Smooth muscle cell (in vitro differentiated cells): ENCODE measurements around the gene TNNC1. TPM values are rescaled to one million over a fixed set of nuclear protein-coding genes. Genes with fewer than 3 reads are reported as not detected.

Experiments
- DNase-seq: peaks from one replicate; lab custom pipeline; 2025; ENCODE audit not compliant: unreplicated experiment; lab: John Stamatoyannopoulos, UW
- H2AFZ ChIP-seq: fragments of 200-600 bp; sonication (generic); 2 replicates; pipeline ENCODE4 v1.6.0; 2016; ENCODE audit warnings: antibody characterized with exemption, low read depth, mild to moderate bottlenecking
- H3F3A ChIP-seq: fragments of 200-600 bp; sonication (generic); 2 replicates; pipeline ENCODE4 v1.6.0; 2017; ENCODE audit warnings: antibody characterized with exemption, low read depth
- H3K27ac ChIP-seq: fragments of 200-600 bp; sonication (generic); 2 replicates; pipeline ENCODE4 v1.5.1; 2016; ENCODE audit warnings: low read depth, mild to moderate bottlenecking
- H3K27me3 ChIP-seq: fragments of 200-600 bp; sonication (generic); 2 replicates; pipeline ENCODE4 v1.6.1; 2016; ENCODE audit warnings: low read depth, mild to moderate bottlenecking
- H3K36me3 ChIP-seq: fragments of 200-600 bp; sonication (generic); 2 replicates; pipeline ENCODE4 v1.5.1; 2016; ENCODE audit warnings: low read depth
- H3K4me1 ChIP-seq: fragments of 200-600 bp; sonication (generic); 2 replicates; pipeline ENCODE4 v1.5.1; 2016; ENCODE audit warnings: low read depth
- H3K4me2 ChIP-seq: fragments of 200-600 bp; sonication (generic); 2 replicates; pipeline ENCODE4 v1.6.0; 2016; ENCODE audit warnings: mild to moderate bottlenecking
- H3K4me3 ChIP-seq: fragments of 200-600 bp; sonication (generic); 2 replicates; pipeline ENCODE4 v1.5.1; 2016; ENCODE audit warnings: mild to moderate bottlenecking
- H3K79me2 ChIP-seq: fragments of 200-600 bp; sonication (generic); 2 replicates; pipeline ENCODE4 v1.6.0; 2016; ENCODE audit warnings: low read depth, mild to moderate bottlenecking
- H3K9ac ChIP-seq: fragments of 200-600 bp; sonication (generic); 2 replicates; pipeline ENCODE4 v1.6.0; 2016; ENCODE audit warnings: low read depth
- H3K9me3 ChIP-seq: fragments of 200-600 bp; sonication (generic); replicated peaks from 2 replicates; pipeline ENCODE4 v1.5.1; 2016; ENCODE audit warnings: low read depth
- H4K20me1 ChIP-seq: fragments of 200-600 bp; sonication (generic); 2 replicates; pipeline ENCODE4 v1.6.0; 2016; ENCODE audit warnings: low read depth
- WGBS: methylation state at CpG from one replicate; pipeline ENCODE4 v1.1.7; 2016; ENCODE audit warnings: low lambda C conversion rate; 5-methylcytosine and 5-hydroxymethylcytosine counted together
- polyA plus RNA-seq: library from polyadenylated mRNA; unstranded; fragments of >200 nt; fragmentation: Nextera tagmentation; extraction: Ambion mirVana; gene quantifications from 2 replicates; pipeline ENCODE4 v1.2.1, GENCODE V29; 2016
- total RNA-seq: library from RNA; depleted of rRNA; stranded (reverse); fragments of >200 nt; gene quantifications from 2 replicates; pipeline ENCODE4 v1.2.3, GENCODE V29; 2014
- TF ChIP-seq, protein P1 (sequence below): fragments of 200-600 bp; sonication (generic); IDR thresholded peaks from 2 replicates; pipeline ENCODE4 v1.5.1; 2017; ENCODE audit warnings: borderline replicate concordance, mild to moderate bottlenecking, antibody characterized with exemption; ENCODE audit not compliant: insufficient read depth, poor library complexity, severe bottlenecking

Gene TNNC1
- total and polyA plus RNA-seq, 2 experiments from 2014 or later = 5.1 to 5.9 TPM

DNA sequence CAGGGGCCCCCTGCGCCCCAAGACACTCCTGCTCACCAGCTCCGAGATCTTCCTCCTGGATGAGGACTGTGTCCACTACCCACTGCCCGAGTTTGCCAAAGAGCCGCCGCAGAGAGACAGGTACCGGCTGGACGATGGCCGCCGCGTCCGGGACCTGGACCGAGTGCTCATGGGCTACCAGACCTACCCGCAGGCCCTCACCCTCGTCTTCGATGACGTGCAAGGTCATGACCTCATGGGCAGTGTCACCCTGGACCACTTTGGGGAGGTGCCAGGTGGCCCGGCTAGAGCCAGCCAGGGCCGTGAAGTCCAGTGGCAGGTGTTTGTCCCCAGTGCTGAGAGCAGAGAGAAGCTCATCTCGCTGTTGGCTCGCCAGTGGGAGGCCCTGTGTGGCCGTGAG, 38.2 kb upstream of the TNNC1 start:
- H3K9me3 ChIP-seq = no peaks in the 10 kb centered on the region
- H2AFZ ChIP-seq = no peak overlapping the region
- no peak overlapping the region for H3K4me3 ChIP-seq
- no peaks in the 10 kb centered on the region for H3K79me2 ChIP-seq
- no peaks in the 10 kb centered on the region for H3K36me3 ChIP-seq
- no peak overlapping the region for H3K9ac ChIP-seq
- 97% methylated on average over 21 of the region's 21 CpGs for WGBS
- no peaks in the 10 kb centered on the region for H3F3A ChIP-seq
- H3K4me2 ChIP-seq = no peak overlapping the region
- H3K4me1 ChIP-seq = no peaks in the 10 kb centered on the region
- H3K27ac ChIP-seq = no peak overlapping the region
- peaks cover 38% of the 10 kb centered on the region for H4K20me1 ChIP-seq
- TF ChIP-seq, protein P1, sequence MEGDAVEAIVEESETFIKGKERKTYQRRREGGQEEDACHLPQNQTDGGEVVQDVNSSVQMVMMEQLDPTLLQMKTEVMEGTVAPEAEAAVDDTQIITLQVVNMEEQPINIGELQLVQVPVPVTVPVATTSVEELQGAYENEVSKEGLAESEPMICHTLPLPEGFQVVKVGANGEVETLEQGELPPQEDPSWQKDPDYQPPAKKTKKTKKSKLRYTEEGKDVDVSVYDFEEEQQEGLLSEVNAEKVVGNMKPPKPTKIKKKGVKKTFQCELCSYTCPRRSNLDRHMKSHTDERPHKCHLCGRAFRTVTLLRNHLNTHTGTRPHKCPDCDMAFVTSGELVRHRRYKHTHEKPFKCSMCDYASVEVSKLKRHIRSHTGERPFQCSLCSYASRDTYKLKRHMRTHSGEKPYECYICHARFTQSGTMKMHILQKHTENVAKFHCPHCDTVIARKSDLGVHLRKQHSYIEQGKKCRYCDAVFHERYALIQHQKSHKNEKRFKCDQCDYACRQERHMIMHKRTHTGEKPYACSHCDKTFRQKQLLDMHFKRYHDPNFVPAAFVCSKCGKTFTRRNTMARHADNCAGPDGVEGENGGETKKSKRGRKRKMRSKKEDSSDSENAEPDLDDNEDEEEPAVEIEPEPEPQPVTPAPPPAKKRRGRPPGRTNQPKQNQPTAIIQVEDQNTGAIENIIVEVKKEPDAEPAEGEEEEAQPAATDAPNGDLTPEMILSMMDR = no peak
- no peak for DNase-seq
- no peaks in the 10 kb centered on the region for H3K27me3 ChIP-seq

DNA sequence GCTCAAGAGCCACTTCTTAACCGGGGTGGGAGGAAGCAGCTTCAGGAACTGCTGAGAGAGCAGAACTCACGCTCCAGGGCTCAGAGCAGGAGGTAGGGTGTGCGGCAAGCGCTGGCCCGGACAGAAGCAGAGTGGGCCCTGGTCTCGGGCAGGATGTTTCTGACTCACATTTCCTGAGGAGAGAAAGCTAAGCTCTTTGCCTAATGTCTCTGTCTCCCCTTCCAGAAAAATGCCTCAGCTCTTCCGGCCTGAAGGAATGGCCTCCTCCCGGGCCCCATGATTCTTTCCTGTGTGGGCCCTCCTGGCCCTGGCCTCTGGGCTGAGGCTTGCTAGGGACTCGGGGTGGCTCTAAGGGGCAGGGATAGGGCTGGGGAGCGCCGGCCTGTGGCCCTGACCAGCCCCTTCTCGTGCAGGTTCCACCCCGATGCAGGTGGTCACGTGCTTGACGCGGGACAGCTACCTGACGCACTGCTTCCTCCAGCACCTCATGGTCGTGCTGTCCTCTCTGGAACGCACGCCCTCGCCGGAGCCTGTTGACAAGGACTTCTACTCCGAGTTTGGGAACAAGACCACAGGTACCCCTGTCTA, 37.2 kb upstream of the TNNC1 start:
- Histone ChIP-seq H3F3A (no peaks in the 10 kb centered on the region), H3K9me3 (no peaks in the 10 kb centered on the region), H3K4me1 (no peaks in the 10 kb centered on the region), H3K4me2 (no peak overlapping the region), H3K27ac (peak overlapping the region; percentile 17), H3K4me3 (no peak overlapping the region), H3K27me3 (no peaks in the 10 kb centered on the region), H4K20me1 (peaks cover 38% of the 10 kb centered on the region), H3K9ac (no peak overlapping the region), H3K79me2 (no peaks in the 10 kb centered on the region), H2AFZ (no peak overlapping the region), H3K36me3 (no peaks in the 10 kb centered on the region)
- TF ChIP-seq, protein P1 = no peak
- 80% methylated on average over 23 of the region's 23 CpGs for WGBS
- DNase-seq = no peak

DNA sequence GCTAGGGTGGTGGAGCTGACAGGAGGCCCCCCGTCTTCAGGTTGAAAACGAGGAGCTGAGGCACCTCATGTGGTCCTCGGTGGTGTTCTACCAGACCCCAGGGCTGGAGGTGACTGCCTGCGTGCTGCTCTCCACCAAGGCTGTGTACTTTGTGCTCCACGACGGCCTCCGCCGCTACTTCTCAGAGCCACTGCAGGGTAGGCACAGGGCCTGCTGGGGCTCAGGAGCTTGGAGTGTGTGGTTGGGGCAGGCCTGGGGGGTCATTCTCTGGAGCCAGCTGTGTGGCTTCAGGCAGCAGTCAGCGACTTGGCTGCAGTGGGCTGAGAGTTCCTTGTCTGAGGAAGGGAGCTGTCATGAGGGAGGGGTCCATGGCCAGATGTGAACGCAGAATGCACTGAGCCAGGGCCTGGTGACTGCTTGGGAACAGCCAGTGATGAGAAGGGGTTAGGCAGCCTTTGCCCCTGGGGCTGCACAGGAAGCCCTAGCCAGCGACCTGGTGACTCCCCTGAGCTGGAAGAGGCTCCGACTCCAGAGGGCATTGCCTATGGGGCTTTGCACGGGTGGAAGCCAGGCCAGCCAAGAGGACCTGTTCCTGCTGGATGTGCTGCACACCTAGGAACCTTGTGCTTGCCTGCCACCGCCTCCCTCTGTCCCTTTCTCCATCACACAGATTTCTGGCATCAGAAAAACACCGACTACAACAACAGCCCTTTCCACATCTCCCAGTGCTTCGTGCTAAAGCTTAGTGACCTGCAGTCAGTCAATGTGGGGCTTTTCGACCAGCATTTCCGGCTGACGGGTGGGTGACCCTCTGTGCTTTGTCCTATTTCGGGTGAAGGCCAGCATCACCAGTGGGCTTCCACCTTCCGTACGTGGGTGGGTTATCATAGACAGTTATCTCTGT, 36.4 kb upstream of the TNNC1 start:
- Histone ChIP-seq H3K36me3 (no peaks in the 10 kb centered on the region), H3K9ac (no peak overlapping the region), H3K27me3 (no peaks in the 10 kb centered on the region), H3K9me3 (no peaks in the 10 kb centered on the region), H3K4me2 (no peak overlapping the region), H3F3A (no peaks in the 10 kb centered on the region), H3K4me3 (no peak overlapping the region), H3K4me1 (no peaks in the 10 kb centered on the region), H4K20me1 (peaks cover 38% of the 10 kb centered on the region), H2AFZ (no peak overlapping the region), H3K27ac (peak overlapping the region; percentile 17), H3K79me2 (no peaks in the 10 kb centered on the region)
- no peak for DNase-seq
- WGBS = 88% methylated on average over 21 of the region's 22 CpGs
- TF ChIP-seq, protein P1 = no peak

DNA sequence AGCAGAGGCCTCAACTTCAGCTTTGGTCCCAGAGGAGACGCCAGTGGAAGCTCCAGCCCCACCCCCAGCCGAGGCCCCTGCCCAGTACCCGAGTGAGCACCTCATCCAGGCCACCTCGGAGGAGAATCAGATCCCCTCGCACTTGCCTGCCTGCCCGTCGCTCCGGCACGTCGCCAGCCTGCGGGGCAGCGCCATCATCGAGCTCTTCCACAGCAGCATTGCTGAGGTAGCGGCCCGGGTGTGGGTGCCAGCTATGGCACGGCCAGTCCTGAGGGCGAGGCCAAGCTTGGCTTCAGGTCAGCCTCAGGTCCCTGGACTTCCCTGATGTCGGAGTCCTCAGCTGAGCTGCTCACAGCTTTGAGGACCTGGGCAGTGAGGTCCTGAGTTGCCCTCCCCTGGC, 35.6 kb upstream of the TNNC1 start:
- Histone ChIP-seq H2AFZ (no peak overlapping the region), H3K79me2 (no peaks in the 10 kb centered on the region), H3K27ac (no peak overlapping the region), H3F3A (no peaks in the 10 kb centered on the region), H4K20me1 (peaks cover 44% of the 10 kb centered on the region), H3K4me1 (no peaks in the 10 kb centered on the region), H3K27me3 (no peaks in the 10 kb centered on the region), H3K4me2 (no peak overlapping the region), H3K4me3 (no peak overlapping the region), H3K9me3 (no peaks in the 10 kb centered on the region), H3K9ac (no peak overlapping the region), H3K36me3 (no peaks in the 10 kb centered on the region)
- TF ChIP-seq, protein P1 = no peak
- DNase-seq = no peak
- 94% methylated on average over 18 of the region's 18 CpGs for WGBS
